ENCODE data around the gene PRR19. TPM values are rescaled to one million over a fixed set of nuclear protein-coding genes. Genes with fewer than 3 reads are reported as not detected.

Gene PRR19
- total and polyA plus RNA-seq, 10 donors, result 0.33 to 1.2 (median 0.54) TPM; not detected in 2

- TF ChIP-seq POLR2AphosphoS5 (IDR thresholded peaks at IDR 0.05) (no peak), CTCF (IDR thresholded peaks at IDR 0.05 in 8 of 11, conservative IDR thresholded peaks at IDR 0.05 in 3 of 11) (no peak), POLR2A (IDR thresholded peaks at IDR 0.05) (no peak)
- H3K27ac ChIP-seq, result peak overlapping the region; percentile 76 to 100 (median 98)
- peaks cover 41 to 74% (median 60%) of the 10 kb centered on the region in 6 donors for H3K4me1 ChIP-seq
- H3K27me3 ChIP-seq (replicated peaks in 1 of 7), result no peaks in the 10 kb centered on the region
- H3K36me3 ChIP-seq, result peaks cover 0 to 45% (median 33%) of the 10 kb centered on the region in 6 donors
- DNase-seq, result no peak
- 44 to 75% (median 56%) methylated on average over 3 of the region's 3 CpGs for WGBS, 5 donors
- H3K9me3 ChIP-seq, result no peaks in the 10 kb centered on the region
- H3K4me3 ChIP-seq, result peak overlapping the region in 6 of 8 donors; percentile 48 to 69 (median 52)
- intact Hi-C loops (cut with DNase I; ENCODE audit: low total_unique reads), result no loop called here
Measured at GRCh38 chr19:42271045-42271419, 30.9 kb upstream of the PRR19 start.

- intact Hi-C loops (cut with DNase I; ENCODE audit: low total_unique reads), result no loop called here
- H3K9me3 ChIP-seq, result no peaks in the 10 kb centered on the region
- H3K36me3 ChIP-seq, result peaks cover 0 to 55% (median 33%) of the 10 kb centered on the region in 6 donors
- TF ChIP-seq POLR2A (IDR thresholded peaks at IDR 0.05) (no peak), POLR2AphosphoS5 (IDR thresholded peaks at IDR 0.05) (no peak), CTCF (IDR thresholded peaks at IDR 0.05 in 8 of 11, conservative IDR thresholded peaks at IDR 0.05 in 3 of 11) (no peak)
- no peaks in the 10 kb centered on the region for H3K27me3 ChIP-seq (replicated peaks in 1 of 7)
- WGBS, 5 donors, result 81 to 94% (median 89%) methylated on average over 28 to 35 of the region's 35 CpGs
- H3K27ac ChIP-seq, result peak overlapping the region in 3 of 8 donors; percentile 97 to 99 (median 98)
- peak; percentile 83 for DNase-seq
- no peak overlapping the region for H3K4me3 ChIP-seq
- H3K4me1 ChIP-seq, result peaks cover 44 to 84% (median 69%) of the 10 kb centered on the region in 6 donors
Measured at GRCh38 chr19:42271861-42272534, 29.9 kb upstream of the PRR19 start.

GRCh38 chr19:42272535-42272897 lies 29.4 kb upstream of the PRR19 start:
- TF ChIP-seq POLR2A (IDR thresholded peaks at IDR 0.05) (no peak), POLR2AphosphoS5 (IDR thresholded peaks at IDR 0.05) (no peak), CTCF (IDR thresholded peaks at IDR 0.05 in 8 of 11, conservative IDR thresholded peaks at IDR 0.05 in 3 of 11) (no peak)
- H3K4me3 ChIP-seq, result no peak overlapping the region
- intact Hi-C loops (cut with DNase I; ENCODE audit: low total_unique reads), result no loop called here

GRCh38 chr19:42272989-42273406 lies 28.9 kb upstream of the PRR19 start:
- no peak for TF ChIP-seq POLR2AphosphoS5 (IDR thresholded peaks at IDR 0.05)
- no peak for TF ChIP-seq POLR2A (IDR thresholded peaks at IDR 0.05)
- no peak for TF ChIP-seq CTCF (IDR thresholded peaks at IDR 0.05 in 8 of 11, conservative IDR thresholded peaks at IDR 0.05 in 3 of 11)
- no peaks in the 10 kb centered on the region for H3K9me3 ChIP-seq
- peak; percentile 77 for DNase-seq
- H3K27ac ChIP-seq, result no peak overlapping the region
- 94 to 98% (median 97%) methylated on average over 12 to 23 of the region's 23 CpGs for WGBS, 5 donors
- H3K4me3 ChIP-seq, result no peak overlapping the region
- H3K27me3 ChIP-seq (replicated peaks in 1 of 7), result no peaks in the 10 kb centered on the region
- peaks cover 49 to 86% (median 73%) of the 10 kb centered on the region in 6 donors for H3K4me1 ChIP-seq
- H3K36me3 ChIP-seq, result peaks cover 0 to 65% (median 33%) of the 10 kb centered on the region in 6 donors
- intact Hi-C loops (cut with DNase I; ENCODE audit: low total_unique reads), result no loop called here

More at GRCh38 chr19:42272535-42272897, 29.4 kb upstream of the PRR19 start:
- H3K27me3 ChIP-seq (replicated peaks in 1 of 7), result no peaks in the 10 kb centered on the region
- no peaks in the 10 kb centered on the region for H3K9me3 ChIP-seq
- WGBS, 5 donors, result 88 to 97% (median 90%) methylated on average over 4 to 9 of the region's 9 CpGs; no CpG with 5 or more reads in 1 of the 5 donors
- peaks cover 49 to 86% (median 73%) of the 10 kb centered on the region in 6 donors for H3K4me1 ChIP-seq
- DNase-seq, result peak; percentile 77
- H3K27ac ChIP-seq, result peak overlapping the region in 1 of 8 donors; percentile 99
- H3K36me3 ChIP-seq, result peaks cover 0 to 60% (median 33%) of the 10 kb centered on the region in 6 donors
